Esophagus squamous epithelium (tissue), 5 donors: ENCODE measurements around the gene PTK6. TPM values are rescaled to one million over a fixed set of nuclear protein-coding genes. Genes with fewer than 3 reads are reported as not detected.
"Not testable (repeated sequence)": the region's sequence is repeated elsewhere in the genome, so short reads cannot be mapped to it uniquely, and the experiment has no call there.

Source experiments
- DNase-seq: peaks from one replicate; lab custom pipeline; 2025; lab: John Stamatoyannopoulos, UW
- H3K27ac ChIP-seq, 4 donors: fragments of 200-600 bp; sonication (generic); one replicate each; pipeline ENCODE4 v1.5.1; 2016 to 2019; ENCODE audit warnings: mild to moderate bottlenecking in 1 of 4
- H3K27me3 ChIP-seq, 4 donors: fragments of 200-600 bp; sonication (generic); 1 replicate in 3 of 4; 2 replicates in 1 of 4; pipeline versions ENCODE4 v1.5.1 to v1.6.0; 2017 to 2021; ENCODE audit warnings: antibody characterized with exemption in 1 of 4
- H3K36me3 ChIP-seq, 3 donors: fragments of 200-600 bp; sonication (generic); one replicate each; pipeline ENCODE4 v1.5.1; 2016 to 2019
- H3K4me1 ChIP-seq, 3 donors: fragments of 200-600 bp; sonication (generic); one replicate each; pipeline ENCODE4 v1.5.1; 2017 to 2019
- H3K4me3 ChIP-seq, 4 donors: fragments of 200-600 bp; sonication (generic); 1 replicate in 3 of 4; 2 replicates in 1 of 4; pipeline ENCODE4 v1.5.1; 2016 to 2019; ENCODE audit warnings: mild to moderate bottlenecking in 2 of 4, moderate library complexity in 1 of 4
- H3K9me3 ChIP-seq, 3 donors: fragments of 200-600 bp; sonication (generic); one replicate each; pipeline ENCODE4 v1.5.1; 2016 to 2019
- CTCF ChIP-seq, 6 experiments: fragments of 450-650 bp in 4 of 6; fragments of 200-600 bp in 2 of 6; sonication (generic) in 2 of 6; IDR thresholded peaks; one replicate each; pipeline ENCODE4 v1.5.1; 2016 to 2019; ENCODE audit warnings: antibody characterized with exemption in 6 of 6, mild to moderate bottlenecking in 4 of 6, moderate library complexity in 4 of 6
- POLR2A ChIP-seq, 4 donors: fragments of 450-650 bp; IDR thresholded peaks; one replicate each; pipeline ENCODE4 v1.6.1; 2017; ENCODE audit warnings: antibody characterized with exemption in 4 of 4, mild to moderate bottlenecking in 4 of 4, moderate library complexity in 3 of 4
- WGBS, 2 donors: methylation state at CpG; one replicate each; pipeline ENCODE4 v1.1.5; 2018; 5-methylcytosine and 5-hydroxymethylcytosine counted together
- intact Hi-C: fragments of 100-400 bp; cut with DNase I; formaldehyde crosslinking; loops from one replicate; pipeline ENCODE4 v1.15.0; 2022
- total RNA-seq, 4 donors: library from RNA; depleted of rRNA; stranded (reverse); fragments of >200 nt; gene quantifications; one replicate each; pipeline ENCODE4 v1.1.0, GENCODE V29; 2016
- donor health status: DM: yes; HTN: yes; CAD: no.

The PTK6 gene
- total RNA-seq, 4 donors from 2014 or later: 40.8 to 133 (median 49.7) TPM

GRCh38 chr20:63563225-63563935, 26.2 kb upstream of the PTK6 start:
- H3K27ac ChIP-seq: no peak overlapping the region
- TF ChIP-seq POLR2A (IDR thresholded peaks at IDR 0.05): no peak
- 80 to 100% methylated on average over 1 to 3 of the region's 55 CpGs for WGBS, 2 donors
- no peaks in the 10 kb centered on the region for H3K9me3 ChIP-seq
- H3K36me3 ChIP-seq: peaks cover 35 to 92% (median 45%) of the 10 kb centered on the region in 3 donors
- no peaks in the 10 kb centered on the region for H3K27me3 ChIP-seq
- no peak for DNase-seq
- H3K4me1 ChIP-seq: peaks cover 0 to 5% (median 3%) of the 10 kb centered on the region in 3 donors
- H3K4me3 ChIP-seq: no peak overlapping the region
- intact Hi-C loops: no loop called here

- no peaks in the 10 kb centered on the region for H3K27me3 ChIP-seq
- no peak overlapping the region for H3K4me3 ChIP-seq
- no peak overlapping the region for H3K27ac ChIP-seq
- DNase-seq: no peak
- TF ChIP-seq CTCF (IDR thresholded peaks at IDR 0.05) (no peak), POLR2A (IDR thresholded peaks at IDR 0.05) (no peak)
- intact Hi-C loops: no loop called here
- H3K9me3 ChIP-seq: no peaks in the 10 kb centered on the region
- 95 to 97% methylated on average over 11 to 26 of the region's 54 CpGs for WGBS, 2 donors
- H3K36me3 ChIP-seq: peaks cover 35 to 96% (median 45%) of the 10 kb centered on the region in 3 donors
- no peaks in the 10 kb centered on the region for H3K4me1 ChIP-seq
These were observed 25.5 kb upstream of the PTK6 start for GRCh38 chr20:63562461-63563224.

GRCh38 chr20:63561624-63562396, 24.6 kb upstream of the PTK6 start:
- Histone ChIP-seq H3K27me3 (no peaks in the 10 kb centered on the region), H3K4me3 (no peak overlapping the region), H3K4me1 (no peaks in the 10 kb centered on the region), H3K9me3 (no peaks in the 10 kb centered on the region), H3K36me3 (peaks cover 35 to 87% (median 45%) of the 10 kb centered on the region in 3 donors), H3K27ac (no peak overlapping the region)
- 81 to 89% methylated on average over 3 to 5 of the region's 36 CpGs for WGBS, 2 donors
- intact Hi-C loops: no loop called here
- TF ChIP-seq POLR2A (IDR thresholded peaks at IDR 0.05): no peak
- TF ChIP-seq CTCF (IDR thresholded peaks at IDR 0.05): no peak
- DNase-seq: no peak

GRCh38 chr20:63560856-63561609, 23.9 kb upstream of the PTK6 start:
- no peak overlapping the region for H3K4me3 ChIP-seq
- WGBS, 2 donors: 80 to 90% methylated on average over 1 to 8 of the region's 26 CpGs
- peaks cover 34 to 80% (median 45%) of the 10 kb centered on the region in 3 donors for H3K36me3 ChIP-seq
- no peaks in the 10 kb centered on the region for H3K4me1 ChIP-seq
- H3K9me3 ChIP-seq: no peaks in the 10 kb centered on the region
- TF ChIP-seq POLR2A (IDR thresholded peaks at IDR 0.05): no peak
- no peak for TF ChIP-seq CTCF (IDR thresholded peaks at IDR 0.05)
- H3K27me3 ChIP-seq: no peaks in the 10 kb centered on the region
- H3K27ac ChIP-seq: no peak overlapping the region
- DNase-seq: no peak
- intact Hi-C loops: no loop called here

GRCh38 chr20:63560333-63560805, 23.2 kb upstream of the PTK6 start:
- TF ChIP-seq POLR2A (IDR thresholded peaks at IDR 0.05) (no peak), CTCF (IDR thresholded peaks at IDR 0.05) (no peak)
- intact Hi-C loops: no loop called here
- DNase-seq: no peak
- Histone ChIP-seq H3K4me3 (no peak overlapping the region), H3K27ac (no peak overlapping the region), H3K4me1 (no peaks in the 10 kb centered on the region), H3K27me3 (no peaks in the 10 kb centered on the region), H3K9me3 (no peaks in the 10 kb centered on the region), H3K36me3 (peaks cover 29 to 73% (median 44%) of the 10 kb centered on the region in 3 donors)
- WGBS, 2 donors: 94 to 95% methylated on average over 2 to 4 of the region's 16 CpGs

- H3K9me3 ChIP-seq, intact Hi-C loops, H3K4me3 ChIP-seq, H3K27me3 ChIP-seq, H3K27ac ChIP-seq, DNase-seq, H3K4me1 ChIP-seq: not testable (repeated sequence)
- WGBS, 2 donors: 90 to 98% methylated on average over 7 of the region's 31 CpGs
- peaks cover 29 to 66% (median 38%) of the 10 kb centered on the region in 3 donors for H3K36me3 ChIP-seq
These were observed 22.5 kb upstream of the PTK6 start for GRCh38 chr20:63559485-63560332.
